ENCODE measurements around the gene CYFIP2.

DNA sequence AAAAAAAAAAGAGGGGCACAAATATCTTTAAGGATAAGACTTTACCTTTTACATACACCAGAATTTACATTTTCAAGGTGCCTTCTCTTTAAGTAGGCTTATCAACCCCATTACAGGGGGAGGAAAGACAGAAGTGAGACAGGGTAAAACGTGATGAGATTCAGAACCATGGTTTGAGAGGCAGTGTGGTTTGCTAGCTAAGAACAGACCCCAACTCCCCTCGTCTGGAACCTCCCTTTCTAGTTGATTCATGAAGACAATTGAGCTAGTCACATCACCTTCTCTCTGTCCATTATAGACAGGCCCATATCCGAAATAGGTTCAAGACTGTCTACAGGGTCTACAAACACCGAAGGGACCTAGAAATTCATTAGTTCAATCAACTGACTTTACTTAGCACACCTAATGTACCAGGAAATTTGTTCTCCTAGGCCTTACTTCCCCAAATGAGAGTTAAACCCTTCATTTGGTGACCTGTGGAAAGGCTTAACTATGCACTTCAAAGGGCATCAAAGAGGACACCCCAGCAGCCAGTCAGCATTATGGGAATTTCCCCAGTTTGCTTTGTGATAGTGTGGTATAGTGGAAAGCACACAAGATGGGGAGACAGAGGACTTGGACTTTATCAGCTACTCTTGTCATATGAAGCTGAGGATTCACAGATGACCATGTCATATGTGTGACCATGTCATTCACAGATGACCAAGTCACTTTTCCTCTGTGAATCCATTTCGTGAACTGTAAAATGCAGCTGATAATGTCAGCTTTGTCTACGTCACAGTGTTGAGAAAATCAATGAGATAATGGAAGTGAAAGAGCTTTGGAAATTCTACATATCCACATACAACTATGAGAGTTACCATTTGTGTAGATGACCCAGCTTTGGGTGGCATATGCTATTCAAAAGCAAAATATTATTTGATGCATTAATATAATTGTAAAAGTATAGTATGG is 40.2 kb upstream of the CYFIP2 start:
- TF ChIP-seq CTCF (IDR thresholded peaks at IDR 0.05): no peak
- no peak for TF ChIP-seq POLR2A (IDR thresholded peaks at IDR 0.05)
- TF ChIP-seq POLR2AphosphoS5 (IDR thresholded peaks at IDR 0.05): no peak

Measured in prostate gland (tissue), 2 donors.